Measurements from ENCODE around the gene DYNC1I1.

The DYNC1I1 gene

GRCh38 chr7:95974108-95974507, 201.8 kb downstream of the DYNC1I1 start:
- DNase-seq = no peak

GRCh38 chr7:95976369-95977060, 204.2 kb downstream of the DYNC1I1 start:
- DNase-seq = no peak

DNA sequence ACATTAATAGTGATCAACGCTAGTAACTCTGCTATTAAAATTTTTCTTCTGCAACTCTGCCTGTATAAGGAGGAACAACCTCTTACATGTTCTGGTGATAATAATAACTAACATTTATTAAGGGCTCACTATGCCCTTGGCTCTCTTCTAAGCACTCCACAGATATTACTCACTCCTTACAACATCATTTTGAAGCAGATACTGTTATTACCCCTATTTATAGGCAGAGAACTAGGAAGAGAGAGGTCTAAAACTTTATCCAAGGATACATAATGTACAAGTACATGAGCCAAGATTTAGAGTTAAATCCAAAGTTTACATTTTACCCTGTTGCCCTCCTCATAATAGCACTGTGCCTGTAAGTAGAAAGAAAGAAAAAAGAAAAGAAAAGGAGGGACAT, 205.6 kb downstream of the DYNC1I1 start:
- no peak for DNase-seq

GRCh38 chr7:95980167-95980566, 207.8 kb downstream of the DYNC1I1 start:
- no peak for DNase-seq

GRCh38 chr7:95980706-95981105, 208.4 kb downstream of the DYNC1I1 start:
- DNase-seq = no peak

DNA sequence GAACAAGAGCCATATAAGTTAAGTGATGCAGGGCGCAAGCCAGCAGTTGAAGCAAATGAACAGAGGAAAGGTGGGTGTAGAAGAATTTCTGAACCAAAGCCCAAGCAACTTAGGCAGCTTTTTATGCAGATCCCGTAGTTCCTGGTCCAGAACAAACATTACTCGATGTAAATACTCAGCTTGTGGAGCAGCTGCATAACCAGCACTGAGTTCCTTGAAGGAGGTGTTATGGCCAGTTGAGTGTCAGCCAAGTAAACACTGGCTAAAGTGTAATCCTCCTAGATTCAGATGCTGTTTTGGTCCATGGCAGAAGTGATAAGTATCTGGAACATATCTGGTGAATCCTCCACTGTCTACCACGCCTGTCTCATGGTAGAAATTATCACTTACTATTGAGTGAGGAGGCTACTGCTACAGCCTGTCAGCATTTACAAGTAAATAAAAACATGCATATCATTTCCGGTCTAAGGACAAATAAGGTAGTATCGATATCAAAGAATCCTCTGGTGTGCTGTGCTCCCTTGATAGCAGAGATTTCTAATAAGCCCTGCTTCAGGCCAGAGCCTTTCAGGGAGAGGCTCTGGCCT, 213.9 kb downstream of the DYNC1I1 start:
- no peak for DNase-seq

DNA sequence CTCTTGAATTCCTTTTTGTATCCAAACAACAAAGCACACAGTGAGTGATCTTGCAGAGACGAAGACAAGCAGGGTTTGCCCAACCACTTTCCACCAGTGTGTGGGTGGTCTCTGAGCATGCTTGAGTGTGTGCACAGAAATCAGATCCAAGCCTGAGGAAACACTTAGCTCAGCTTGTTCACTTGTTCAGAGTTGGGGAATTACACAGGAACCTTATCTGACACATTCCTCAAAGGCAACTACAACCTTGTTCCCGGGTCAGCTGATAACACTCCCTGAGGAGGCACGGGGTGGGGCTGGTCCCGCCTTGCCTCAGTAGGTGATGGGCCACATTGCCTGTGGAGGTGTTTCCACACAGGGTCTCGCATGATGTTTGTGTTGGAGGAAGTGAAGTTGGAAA, 216.9 kb downstream of the DYNC1I1 start:
- DNase-seq = no peak

DNA sequence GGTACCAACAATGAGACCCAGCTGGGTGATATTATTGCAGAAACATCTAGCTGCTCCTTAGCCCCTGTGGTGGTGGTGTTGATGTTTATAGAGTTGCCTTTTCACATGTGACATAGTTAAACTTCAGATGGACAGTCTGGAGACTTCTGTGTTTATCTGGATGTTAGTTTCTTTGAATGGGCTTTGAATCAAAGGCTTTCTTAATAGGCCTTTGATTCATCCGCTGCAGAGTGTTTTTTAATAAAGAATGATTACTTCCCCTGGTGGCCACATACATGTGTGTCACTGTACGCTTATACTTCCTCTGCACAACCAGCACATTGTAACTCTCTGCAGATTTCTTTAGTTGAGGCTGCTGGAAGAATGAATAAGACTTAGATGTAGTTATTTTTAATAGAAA, 221.0 kb downstream of the DYNC1I1 start:
- DNase-seq = no peak

- no peak for DNase-seq
These were observed 223.8 kb downstream of the DYNC1I1 start for GRCh38 chr7:95996174-95996573.

DNA sequence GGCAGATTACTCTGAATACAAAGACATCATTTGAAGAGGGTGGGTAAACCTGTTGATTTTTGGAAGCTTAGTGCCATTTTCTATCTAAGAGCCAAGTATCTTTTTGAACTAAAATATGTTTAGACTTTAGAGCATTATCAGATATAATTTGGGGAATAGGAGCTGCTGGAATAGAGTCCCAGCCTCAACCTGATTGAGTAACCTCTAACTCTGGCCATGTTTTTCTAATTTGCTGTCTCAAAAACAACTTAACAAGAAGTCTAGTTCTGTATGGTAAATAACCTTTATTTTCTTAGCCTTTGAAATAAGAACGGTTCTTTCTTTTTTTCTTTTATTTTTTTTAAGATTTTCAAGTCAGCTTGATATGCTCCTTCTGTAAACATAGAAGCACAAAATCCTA, 224.5 kb downstream of the DYNC1I1 start:
- DNase-seq = no peak

GRCh38 chr7:95997632-95998031, 225.3 kb downstream of the DYNC1I1 start:
- DNase-seq = no peak

GRCh38 chr7:95999481-95999880, 227.1 kb downstream of the DYNC1I1 start:
- no peak for DNase-seq

- DNase-seq = no peak
These were observed 232.2 kb downstream of the DYNC1I1 start for GRCh38 chr7:96004578-96004977.

- DNase-seq = no peak
These were observed 232.9 kb downstream of the DYNC1I1 start for GRCh38 chr7:96005271-96005670.

DNA sequence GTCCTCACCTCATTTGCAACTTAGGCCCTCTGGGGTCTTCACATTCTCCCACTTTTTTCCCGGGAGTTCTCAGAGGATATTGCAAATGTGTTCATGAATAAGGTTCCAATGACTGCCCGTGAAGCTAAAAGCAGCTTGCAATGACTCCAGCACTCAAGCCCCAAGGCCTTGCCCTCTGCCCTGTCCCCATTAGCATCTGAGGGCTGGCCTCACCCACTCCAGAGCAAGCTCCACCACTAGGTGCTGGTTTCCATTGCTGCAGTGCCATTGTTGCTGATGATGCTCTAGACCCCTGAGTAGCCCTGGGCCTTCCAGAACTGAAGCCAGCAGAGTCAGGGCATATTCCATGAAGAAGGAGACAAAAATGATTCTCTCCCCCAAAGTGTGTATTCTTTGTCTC, 236.8 kb downstream of the DYNC1I1 start:
- DNase-seq = no peak

DNA sequence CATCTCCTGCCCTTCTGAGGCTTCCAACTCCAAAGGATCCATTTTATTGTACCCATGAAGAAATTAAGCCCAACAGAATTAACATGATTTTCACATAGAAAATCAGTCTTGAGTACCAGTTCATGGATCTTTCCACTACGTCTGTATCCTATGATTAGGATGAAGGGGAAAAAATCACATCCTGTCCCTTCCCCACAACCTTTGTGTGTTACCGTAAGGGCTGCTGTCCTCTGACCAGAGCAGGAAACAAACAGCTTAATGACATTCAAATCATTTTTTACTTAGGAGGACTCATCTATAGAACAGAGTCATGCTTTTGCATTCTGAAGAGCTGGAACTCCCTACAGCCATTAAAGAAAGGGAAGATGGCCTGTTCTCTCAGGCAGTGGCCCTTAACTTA, 241.5 kb downstream of the DYNC1I1 start:
- no peak for DNase-seq

GRCh38 chr7:96014617-96015016, 242.3 kb downstream of the DYNC1I1 start:
- no peak for DNase-seq

- no peak for DNase-seq
These were observed 243.8 kb downstream of the DYNC1I1 start for GRCh38 chr7:96016056-96016586.

DNA sequence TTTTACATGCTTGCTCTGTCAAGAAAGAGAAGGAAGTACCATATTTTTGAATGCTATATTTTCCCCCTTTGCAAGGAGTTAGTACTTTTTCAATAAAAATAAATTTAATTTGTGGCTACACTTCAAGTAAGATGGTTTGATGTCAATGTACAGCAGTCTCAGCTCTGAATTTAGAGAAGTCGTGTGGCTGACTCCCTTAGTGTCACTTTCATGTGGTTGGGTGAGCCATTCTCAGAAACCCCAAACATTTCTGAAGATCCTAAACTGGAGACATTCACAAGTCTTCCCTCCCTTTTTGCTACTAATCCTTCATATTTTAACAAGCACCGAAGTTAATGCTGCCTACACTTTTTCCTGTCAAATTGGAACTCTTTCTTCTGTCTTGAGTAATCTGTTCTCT, 244.4 kb downstream of the DYNC1I1 start:
- DNase-seq = no peak

DNA sequence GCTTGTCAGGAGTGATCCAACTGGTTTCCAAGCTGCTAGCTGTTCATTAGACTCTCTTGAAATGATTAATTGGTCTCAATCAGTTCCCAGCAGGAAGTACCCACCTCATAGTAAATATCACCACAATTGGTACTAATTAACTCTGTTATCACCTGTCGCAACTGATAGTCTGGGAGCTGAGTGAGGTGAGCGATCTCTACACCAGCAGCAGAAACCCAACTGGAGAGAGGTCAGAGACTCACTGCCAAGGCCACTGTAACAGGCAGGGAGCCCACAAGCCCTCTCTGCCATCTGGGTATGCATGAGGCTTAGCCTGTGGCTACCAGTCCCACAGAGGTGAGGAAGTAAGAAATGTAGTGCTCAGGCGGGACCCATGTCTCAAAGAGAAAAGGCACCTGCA, 245.5 kb downstream of the DYNC1I1 start:
- DNase-seq = no peak

- no peak for DNase-seq
These were observed 249.2 kb downstream of the DYNC1I1 start for GRCh38 chr7:96021568-96021967.

DNA sequence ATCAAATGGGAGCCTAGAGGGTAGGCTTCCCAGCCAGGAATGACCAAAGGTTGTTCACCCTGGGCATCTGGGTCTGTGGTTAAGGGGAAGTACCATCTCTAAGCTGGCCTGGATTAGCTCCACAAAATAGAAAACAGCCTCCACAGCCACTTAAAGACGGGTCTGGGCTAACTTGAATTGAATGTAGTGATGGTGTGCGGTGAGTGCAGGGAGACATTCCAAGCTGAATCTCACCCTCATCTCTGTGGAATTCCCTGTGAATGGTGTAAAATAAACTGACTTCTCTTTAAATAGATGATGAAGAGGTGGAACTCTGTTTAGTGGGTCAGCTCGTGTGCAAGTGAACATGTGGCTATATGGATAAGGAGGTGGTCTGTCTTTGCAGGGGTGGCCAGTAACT, 251.0 kb downstream of the DYNC1I1 start:
- no peak for DNase-seq

- no peak for DNase-seq
These were observed 253.7 kb downstream of the DYNC1I1 start for GRCh38 chr7:96026010-96026409.

GRCh38 chr7:96026611-96027010, 254.3 kb downstream of the DYNC1I1 start:
- DNase-seq = no peak

DNA sequence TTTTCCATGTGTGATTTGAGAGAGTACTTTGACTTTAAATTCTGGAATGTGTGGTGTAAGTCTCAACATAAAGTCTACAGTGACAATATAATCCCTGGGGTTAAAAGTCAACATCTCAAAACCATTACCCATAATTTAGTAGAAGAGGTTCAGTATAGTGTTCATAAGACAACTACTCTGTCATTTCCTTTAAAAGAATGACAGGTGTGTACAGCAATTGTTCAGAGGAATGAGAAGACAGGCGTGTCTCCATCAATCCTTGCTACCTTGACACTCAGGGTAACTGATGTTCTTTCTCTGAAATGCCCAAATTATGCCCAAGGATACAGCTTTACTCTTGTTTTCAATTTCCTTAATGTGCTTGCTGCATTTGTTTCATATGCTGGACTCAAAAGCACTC, 256.4 kb downstream of the DYNC1I1 start:
- no peak for DNase-seq
